ENCODE results near the gene CERK. TPM values are rescaled to one million over a fixed set of nuclear protein-coding genes. Genes with fewer than 3 reads are reported as not detected.

Gene CERK
- total RNA-seq, 4 donors from 2014 or later: 37.3 to 51.1 (median 48.0) TPM

DNA sequence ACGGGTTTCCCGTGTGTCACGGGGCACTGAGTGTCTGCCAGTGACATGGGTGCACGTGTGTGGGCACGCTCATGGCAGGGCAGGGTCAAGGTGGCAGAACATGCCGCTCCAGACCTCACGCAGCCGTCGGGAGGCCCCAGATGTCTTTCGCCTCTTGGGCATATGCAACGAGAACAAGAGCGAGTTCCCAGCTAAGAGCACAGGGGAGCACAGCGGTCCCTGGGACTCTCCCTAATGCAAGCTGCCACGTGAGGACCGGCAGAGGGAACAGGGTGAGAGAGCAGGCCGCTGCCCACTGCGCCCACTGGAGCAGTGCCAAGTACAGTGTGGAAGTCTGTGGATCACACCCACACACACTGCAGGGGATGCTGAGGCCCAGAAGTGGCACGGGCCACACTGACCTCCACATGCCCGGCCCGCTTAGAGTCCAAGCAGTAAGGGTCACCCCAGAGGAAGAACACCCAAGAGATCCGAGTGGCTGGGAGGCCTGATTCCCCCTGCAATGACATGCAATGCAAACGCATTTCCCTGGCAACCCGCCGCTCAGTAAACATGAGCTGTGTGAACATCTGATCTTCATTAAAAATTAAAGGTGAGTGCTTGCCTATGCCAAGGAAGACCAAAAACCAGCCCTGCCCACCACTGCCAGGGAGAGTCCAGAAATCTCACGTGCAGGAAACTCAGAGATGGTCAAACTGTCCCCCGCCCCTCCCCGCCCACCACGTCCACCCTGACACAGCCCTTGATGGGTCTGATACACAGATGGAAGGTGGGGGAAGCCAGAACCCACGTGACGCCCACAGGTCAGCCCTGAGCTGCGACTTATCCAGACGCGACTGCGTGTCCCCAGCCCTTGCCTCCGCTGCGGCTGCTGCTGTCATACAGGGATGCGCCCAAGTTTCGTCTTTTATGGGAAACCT is 11.7 kb downstream of the CERK start:
- TF ChIP-seq POLR2AphosphoS5 (IDR thresholded peaks at IDR 0.05): no peak
- TF ChIP-seq EP300 (IDR thresholded peaks at IDR 0.05): no peak
- TF ChIP-seq POLR2A (IDR thresholded peaks at IDR 0.05; ENCODE audit: low read depth): no peak
- TF ChIP-seq CTCF (IDR thresholded peaks at IDR 0.05): no peak
- DNase-seq (ENCODE audit: extremely low spot score): no peak
- H3K27me3 ChIP-seq: no peaks in the 10 kb centered on the region
- no peak overlapping the region for H3K27ac ChIP-seq (replicated peaks in 1 of 4)
- H3K4me3 ChIP-seq: no peak overlapping the region
- peaks cover 34 to 58% (median 45%) of the 10 kb centered on the region in 4 donors for H3K4me1 ChIP-seq
- intact Hi-C loops (cut with DNase I): no loop called here
- peaks cover 0 to 42% (median 22%) of the 10 kb centered on the region in 4 donors for H3K36me3 ChIP-seq
- 85% methylated on average over 33 of the region's 38 CpGs for WGBS
- no peaks in the 10 kb centered on the region for H3K9me3 ChIP-seq

GRCh38 chr22:46725096-46725495 is 13.0 kb downstream of the CERK start:
- no peak for TF ChIP-seq EP300 (IDR thresholded peaks at IDR 0.05)
- no peak for TF ChIP-seq POLR2A (IDR thresholded peaks at IDR 0.05; ENCODE audit: low read depth)
- no peak for TF ChIP-seq CTCF (IDR thresholded peaks at IDR 0.05)
- TF ChIP-seq POLR2AphosphoS5 (IDR thresholded peaks at IDR 0.05): no peak
- H3K9me3 ChIP-seq: no peaks in the 10 kb centered on the region
- intact Hi-C loops (cut with DNase I): no loop called here
- WGBS: 87% methylated on average over 18 of the region's 18 CpGs
- H3K27me3 ChIP-seq: no peaks in the 10 kb centered on the region
- H3K36me3 ChIP-seq: peaks cover 2 to 51% (median 30%) of the 10 kb centered on the region in 4 donors
- peaks cover 22 to 46% (median 33%) of the 10 kb centered on the region in 4 donors for H3K4me1 ChIP-seq
- no peak overlapping the region for H3K4me3 ChIP-seq
- H3K27ac ChIP-seq (replicated peaks in 1 of 4): no peak overlapping the region
- DNase-seq (ENCODE audit: extremely low spot score): no peak

DNA sequence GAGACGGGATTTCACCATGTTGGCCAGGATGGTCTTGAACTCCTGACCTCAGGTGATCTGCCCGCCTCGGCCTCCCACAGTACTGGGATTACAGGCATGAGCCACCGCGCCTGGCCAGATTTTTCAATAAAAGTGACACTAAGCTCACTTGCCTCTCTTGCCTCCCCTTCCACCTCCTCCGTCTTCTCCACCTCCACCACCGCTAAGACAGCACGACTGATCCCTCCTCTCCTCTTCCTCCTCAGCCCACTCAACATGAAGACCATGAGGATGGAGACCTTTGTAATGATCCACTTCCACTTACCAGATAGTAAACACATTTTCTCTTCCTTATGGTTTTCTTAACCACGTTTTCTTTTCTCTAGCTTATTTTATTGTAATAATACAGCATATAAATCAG is 14.2 kb downstream of the CERK start:
- Histone ChIP-seq H3K36me3 (peaks cover 14 to 63% (median 42%) of the 10 kb centered on the region in 4 donors), H3K4me1 (peaks cover 13 to 38% (median 25%) of the 10 kb centered on the region in 4 donors), H3K4me3 (no peak overlapping the region), H3K27me3 (no peaks in the 10 kb centered on the region), H3K9me3 (no peaks in the 10 kb centered on the region), H3K27ac (replicated peaks in 1 of 4) (no peak overlapping the region)
- TF ChIP-seq CTCF (IDR thresholded peaks at IDR 0.05): no peak
- TF ChIP-seq EP300 (IDR thresholded peaks at IDR 0.05): no peak
- no peak for TF ChIP-seq POLR2AphosphoS5 (IDR thresholded peaks at IDR 0.05)
- no peak for TF ChIP-seq POLR2A (IDR thresholded peaks at IDR 0.05; ENCODE audit: low read depth)
- intact Hi-C loops (cut with DNase I): no loop called here
- 97% methylated on average over 9 of the region's 9 CpGs for WGBS
- no peak for DNase-seq (ENCODE audit: extremely low spot score)

DNA sequence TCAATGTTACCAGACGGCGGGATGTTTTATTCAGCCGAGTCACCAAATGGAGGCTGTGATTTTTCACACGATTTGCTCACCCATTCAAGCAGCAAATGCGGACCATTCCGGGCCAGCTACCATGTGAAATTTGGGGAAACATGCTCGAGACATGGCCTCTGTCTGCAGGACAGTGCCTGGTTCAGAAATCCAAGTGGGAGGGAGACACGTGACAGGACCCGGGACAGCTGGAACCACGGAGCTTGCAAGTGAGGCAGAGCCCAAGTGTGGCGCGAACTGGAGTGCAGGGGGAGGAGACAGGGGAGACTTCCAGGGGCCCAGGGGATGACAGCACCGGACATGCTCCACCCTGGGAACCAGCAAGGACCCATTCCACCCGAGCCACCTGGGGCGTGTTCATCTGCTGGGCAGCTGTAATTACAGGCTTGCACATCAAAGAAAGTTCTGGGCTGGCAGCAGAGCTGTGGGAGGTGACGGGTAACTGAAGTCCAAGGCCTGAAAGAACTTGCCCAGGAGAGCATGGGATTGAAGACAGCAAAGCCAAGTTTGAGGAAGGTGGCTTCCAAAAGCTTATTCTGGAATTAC is 16.5 kb downstream of the CERK start:
- Histone ChIP-seq H3K36me3 (peaks cover 20 to 73% (median 60%) of the 10 kb centered on the region in 4 donors), H3K27ac (replicated peaks in 1 of 4) (no peak overlapping the region), H3K27me3 (no peaks in the 10 kb centered on the region), H3K4me3 (no peak overlapping the region), H3K4me1 (peaks cover 0 to 19% (median 8%) of the 10 kb centered on the region in 4 donors), H3K9me3 (no peaks in the 10 kb centered on the region)
- intact Hi-C loops (cut with DNase I): no loop called here
- TF ChIP-seq EP300 (IDR thresholded peaks at IDR 0.05) (no peak), POLR2AphosphoS5 (IDR thresholded peaks at IDR 0.05) (no peak), POLR2A (IDR thresholded peaks at IDR 0.05; ENCODE audit: low read depth) (no peak), CTCF (IDR thresholded peaks at IDR 0.05) (no peak)
- whole genome bisulfite sequencing: 89% methylated on average over 16 of the region's 16 CpGs
- DNase-seq (ENCODE audit: extremely low spot score): no peak

Data from esophagus muscularis mucosa (tissue), 4 donors.